AG04450 (cell line): Measurements from ENCODE around the gene BCAR3. TPM values are rescaled to one million over a fixed set of nuclear protein-coding genes. Genes with fewer than 3 reads are reported as not detected.

Source experiments
- CTCF ChIA-PET: fragments of 300-600, 350-600 bp; formaldehyde crosslinking; extraction: SDS; loops from one replicate; lab custom pipeline; 2022; ENCODE audit warnings: antibody characterized with exemption, inconsistent platforms; lab: Charles Lee
- POLR2A ChIA-PET: fragments of 350-600 bp; formaldehyde crosslinking; extraction: SDS; loops from one replicate; lab custom pipeline; 2021; ENCODE audit warnings: antibody characterized with exemption, inconsistent platforms; lab: Yijun Ruan, JAX
- DNase-seq: peaks from one replicate; pipeline ENCODE4 v3.0.0-alpha.2; 2011; ENCODE audit warnings: low read depth, low spot score
- H3K27ac ChIP-seq: one replicate; pipeline ENCODE4 v1.5.1; 2012; ENCODE audit warnings: low read depth, low read length, control low read depth
- H3K27me3 ChIP-seq: one replicate; pipeline ENCODE4 v1.6.0; 2012; ENCODE audit warnings: low read length; ENCODE audit not compliant: control insufficient read depth, insufficient read depth
- H3K4me3 ChIP-seq: 2 replicates; pipeline ENCODE4 v1.5.1; 2011; ENCODE audit warnings: mild to moderate bottlenecking, low read depth, low read length, control low read depth
- H3K9me3 ChIP-seq: 2 replicates; pipeline ENCODE4 v1.5.1; 2012; ENCODE audit warnings: low read length; ENCODE audit not compliant: control insufficient read depth, insufficient read depth
- polyA plus RNA-seq: library from polyadenylated mRNA; depleted of rRNA; stranded (reverse); fragments of >200 nt; gene quantifications from 2 replicates; pipeline ENCODE4 v1.2.3, GENCODE V29; 2011; rRNA removed
- TF ChIP-seq, protein P1 (sequence below): IDR thresholded peaks from 2 replicates; pipeline ENCODE4 v1.5.1; 2011; ENCODE audit warnings: low read depth, low read length, control low read depth, inconsistent platforms

Gene BCAR3
- polyA plus RNA-seq, 1 experiment: 20.6 TPM

- Histone ChIP-seq H3K27me3 (no peaks in the 10 kb centered on the region), H3K27ac (no peak overlapping the region), H3K9me3 (no peaks in the 10 kb centered on the region), H3K4me3 (no peak overlapping the region)
- TF ChIP-seq, protein P1, sequence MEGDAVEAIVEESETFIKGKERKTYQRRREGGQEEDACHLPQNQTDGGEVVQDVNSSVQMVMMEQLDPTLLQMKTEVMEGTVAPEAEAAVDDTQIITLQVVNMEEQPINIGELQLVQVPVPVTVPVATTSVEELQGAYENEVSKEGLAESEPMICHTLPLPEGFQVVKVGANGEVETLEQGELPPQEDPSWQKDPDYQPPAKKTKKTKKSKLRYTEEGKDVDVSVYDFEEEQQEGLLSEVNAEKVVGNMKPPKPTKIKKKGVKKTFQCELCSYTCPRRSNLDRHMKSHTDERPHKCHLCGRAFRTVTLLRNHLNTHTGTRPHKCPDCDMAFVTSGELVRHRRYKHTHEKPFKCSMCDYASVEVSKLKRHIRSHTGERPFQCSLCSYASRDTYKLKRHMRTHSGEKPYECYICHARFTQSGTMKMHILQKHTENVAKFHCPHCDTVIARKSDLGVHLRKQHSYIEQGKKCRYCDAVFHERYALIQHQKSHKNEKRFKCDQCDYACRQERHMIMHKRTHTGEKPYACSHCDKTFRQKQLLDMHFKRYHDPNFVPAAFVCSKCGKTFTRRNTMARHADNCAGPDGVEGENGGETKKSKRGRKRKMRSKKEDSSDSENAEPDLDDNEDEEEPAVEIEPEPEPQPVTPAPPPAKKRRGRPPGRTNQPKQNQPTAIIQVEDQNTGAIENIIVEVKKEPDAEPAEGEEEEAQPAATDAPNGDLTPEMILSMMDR: no peak
- ChIA-PET CTCF (interaction anchor here (1.4 kb wide), 1 partner anchor 294 kb away, joined by 3 read pairs; no protein-coding TSS in a partner anchor), POLR2A (no interaction called here)
- no peak for DNase-seq
Measured at GRCh38 chr1:93519199-93519829, 162.3 kb downstream of the BCAR3 start.

- Histone ChIP-seq H3K9me3 (no peaks in the 10 kb centered on the region), H3K4me3 (no peak overlapping the region), H3K27ac (no peak overlapping the region), H3K27me3 (no peaks in the 10 kb centered on the region)
- ChIA-PET CTCF (no interaction called here), POLR2A (no interaction called here)
- DNase-seq: no peak
- TF ChIP-seq, protein P1: no peak
Measured at GRCh38 chr1:93518516-93518915, 163.1 kb downstream of the BCAR3 start.

DNA sequence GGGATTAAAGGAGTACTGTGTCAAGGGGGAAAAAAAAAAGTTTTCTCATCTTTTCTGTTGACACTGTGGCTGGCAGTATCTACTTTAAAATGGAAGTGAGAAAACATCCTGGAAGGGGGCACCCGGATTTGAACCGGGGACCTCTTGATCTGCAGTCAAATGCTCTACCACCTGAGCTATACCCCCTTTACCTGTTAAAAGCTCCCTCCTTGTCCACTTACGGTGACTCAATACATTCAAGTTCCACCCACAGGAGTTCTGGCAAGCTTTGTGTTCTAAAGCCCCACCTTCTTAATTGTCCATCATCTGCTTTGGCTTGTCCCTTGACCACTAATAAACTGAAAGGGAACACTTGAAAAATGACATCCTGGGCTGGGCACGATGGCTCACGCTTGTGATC lies 165.5 kb downstream of the BCAR3 start:
- CTCF ChIA-PET: no interaction called here
- H3K27me3 ChIP-seq: no peaks in the 10 kb centered on the region
- no peaks in the 10 kb centered on the region for H3K9me3 ChIP-seq
- POLR2A ChIA-PET: no interaction called here
- H3K27ac ChIP-seq: no peak overlapping the region
- TF ChIP-seq, protein P1: no peak
- DNase-seq: no peak
- H3K4me3 ChIP-seq: no peak overlapping the region

Other genes with a start within 250 kb of the BCAR3 start
- gene FNBP1L, start 233.7 kb downstream of the BCAR3 start, polyA plus RNA-seq: 17.9 and 24.1 TPM in 2 replicates
- 27.4 and 31.6 TPM in 2 replicates for gene DNTTIP2, start 197.4 kb upstream of the BCAR3 start, polyA plus RNA-seq
- 45.1 and 58.6 TPM in 2 replicates for gene GCLM, start 227.6 kb upstream of the BCAR3 start, polyA plus RNA-seq